ENCODE results near the gene KAZALD1. TPM values are rescaled to one million over a fixed set of nuclear protein-coding genes. Genes with fewer than 3 reads are reported as not detected.
"Not testable (repeated sequence)": the region's sequence is repeated elsewhere in the genome, so short reads cannot be mapped to it uniquely, and the experiment has no call there.

The KAZALD1 gene
- total and polyA plus RNA-seq, 10 donors: 11.6 to 67.3 (median 31.0) TPM

GRCh38 chr10:101033276-101033675, 28.5 kb upstream of the KAZALD1 start:
- Histone ChIP-seq H3K9me3 (no peaks in the 10 kb centered on the region), H3K4me3 (peak overlapping the region in 4 of 8 donors; percentile 50 to 82 (median 66)), H3K36me3 (peaks cover 5 to 39% (median 35%) of the 10 kb centered on the region in 6 donors), H3K4me1 (peaks cover 6 to 58% (median 33%) of the 10 kb centered on the region in 6 donors), H3K27ac (peak overlapping the region in 7 of 8 donors; percentile 92 to 97 (median 95)), H3K27me3 (replicated peaks in 1 of 7) (peaks cover 0 to 24% (median 0%) of the 10 kb centered on the region in 7 donors)
- 65 to 77% (median 75%) methylated on average over 3 of the region's 3 CpGs for WGBS, 5 donors
- no peak for DNase-seq
- TF ChIP-seq, protein P1, sequence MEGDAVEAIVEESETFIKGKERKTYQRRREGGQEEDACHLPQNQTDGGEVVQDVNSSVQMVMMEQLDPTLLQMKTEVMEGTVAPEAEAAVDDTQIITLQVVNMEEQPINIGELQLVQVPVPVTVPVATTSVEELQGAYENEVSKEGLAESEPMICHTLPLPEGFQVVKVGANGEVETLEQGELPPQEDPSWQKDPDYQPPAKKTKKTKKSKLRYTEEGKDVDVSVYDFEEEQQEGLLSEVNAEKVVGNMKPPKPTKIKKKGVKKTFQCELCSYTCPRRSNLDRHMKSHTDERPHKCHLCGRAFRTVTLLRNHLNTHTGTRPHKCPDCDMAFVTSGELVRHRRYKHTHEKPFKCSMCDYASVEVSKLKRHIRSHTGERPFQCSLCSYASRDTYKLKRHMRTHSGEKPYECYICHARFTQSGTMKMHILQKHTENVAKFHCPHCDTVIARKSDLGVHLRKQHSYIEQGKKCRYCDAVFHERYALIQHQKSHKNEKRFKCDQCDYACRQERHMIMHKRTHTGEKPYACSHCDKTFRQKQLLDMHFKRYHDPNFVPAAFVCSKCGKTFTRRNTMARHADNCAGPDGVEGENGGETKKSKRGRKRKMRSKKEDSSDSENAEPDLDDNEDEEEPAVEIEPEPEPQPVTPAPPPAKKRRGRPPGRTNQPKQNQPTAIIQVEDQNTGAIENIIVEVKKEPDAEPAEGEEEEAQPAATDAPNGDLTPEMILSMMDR (IDR thresholded peaks at IDR 0.05 in 8 of 11, conservative IDR thresholded peaks at IDR 0.05 in 3 of 11): no peak
- no peak for TF ChIP-seq POLR2A (IDR thresholded peaks at IDR 0.05)
- no peak for TF ChIP-seq POLR2AphosphoS5 (IDR thresholded peaks at IDR 0.05)
- intact Hi-C loops (cut with DNase I; ENCODE audit: low total_unique reads): no loop called here

- H3K27ac ChIP-seq; H3K9me3 ChIP-seq; DNase-seq; H3K4me3 ChIP-seq; intact Hi-C loops (cut with DNase I; ENCODE audit: low total_unique reads): not testable (repeated sequence)
- H3K27me3 ChIP-seq (replicated peaks in 1 of 7): peaks cover 0 to 15% (median 0%) of the 10 kb centered on the region in 7 donors
- peaks cover 5 to 51% (median 44%) of the 10 kb centered on the region in 6 donors for H3K36me3 ChIP-seq
- peaks cover 6 to 47% (median 28%) of the 10 kb centered on the region in 6 donors for H3K4me1 ChIP-seq
- 86 to 95% (median 93%) methylated on average over 4 of the region's 4 CpGs for WGBS, 5 donors
Measured at GRCh38 chr10:101034404-101034803, 27.4 kb upstream of the KAZALD1 start.

- intact Hi-C loops (cut with DNase I; ENCODE audit: low total_unique reads): no loop called here
- Histone ChIP-seq H3K4me3 (no peak overlapping the region), H3K9me3 (no peaks in the 10 kb centered on the region), H3K27me3 (replicated peaks in 1 of 7) (peaks cover 0 to 6% (median 0%) of the 10 kb centered on the region in 7 donors), H3K27ac (no peak overlapping the region), H3K4me1 (peaks cover 6 to 38% (median 24%) of the 10 kb centered on the region in 6 donors), H3K36me3 (peaks cover 5 to 59% (median 49%) of the 10 kb centered on the region in 6 donors)
- peak; percentile 59 for DNase-seq
- TF ChIP-seq, protein P1 (IDR thresholded peaks at IDR 0.05 in 8 of 11, conservative IDR thresholded peaks at IDR 0.05 in 3 of 11): no peak
- TF ChIP-seq POLR2AphosphoS5 (IDR thresholded peaks at IDR 0.05) (no peak), POLR2A (IDR thresholded peaks at IDR 0.05) (no peak)
- WGBS, 5 donors: 92 to 95% (median 92%) methylated on average over 5 to 7 of the region's 7 CpGs
Measured at GRCh38 chr10:101035314-101035713, 26.5 kb upstream of the KAZALD1 start.

GRCh38 chr10:101035916-101036702, 25.7 kb upstream of the KAZALD1 start:
- intact Hi-C loops (cut with DNase I; ENCODE audit: low total_unique reads): no loop called here
- Histone ChIP-seq H3K27ac (no peak overlapping the region), H3K9me3 (no peaks in the 10 kb centered on the region), H3K36me3 (peaks cover 5 to 61% (median 49%) of the 10 kb centered on the region in 6 donors), H3K4me1 (peaks cover 6 to 36% (median 19%) of the 10 kb centered on the region in 6 donors), H3K4me3 (no peak overlapping the region), H3K27me3 (replicated peaks in 1 of 7) (no peaks in the 10 kb centered on the region)
- DNase-seq: peak; percentile 51
- 84 to 92% (median 88%) methylated on average over 10 of the region's 10 CpGs for WGBS, 5 donors
- TF ChIP-seq POLR2AphosphoS5 (IDR thresholded peaks at IDR 0.05) (no peak), POLR2A (IDR thresholded peaks at IDR 0.05) (no peak)
- TF ChIP-seq, protein P1 (IDR thresholded peaks at IDR 0.05 in 8 of 11, conservative IDR thresholded peaks at IDR 0.05 in 3 of 11): no peak

Data from spleen (tissue), 11 donors.